Astrocyte of the spinal cord (primary cell): ENCODE measurements around the gene ENC1.

Experiments used
- DNase-seq: peaks from one replicate; pipeline ENCODE4 v3.0.0; 2011; ENCODE audit warnings: low read depth, low spot score
- H3K4me3 ChIP-seq: 2 replicates; pipeline ENCODE4 v1.5.1; 2011; ENCODE audit warnings: low read depth, mild to moderate bottlenecking, low read length, moderate library complexity
- CTCF ChIP-seq: IDR thresholded peaks from 2 replicates; pipeline ENCODE4 v1.5.1; 2012; ENCODE audit warnings: low read depth, mild to moderate bottlenecking, low read length, inconsistent platforms
- in situ Hi-C: cut with HindIII; loops from 2 replicates; pipeline ENCODE4 v1.10.0; 2017; ENCODE audit warnings: low sequenced_read_pairs

Gene ENC1

GRCh38 chr5:74626386-74627222 lies 13.9 kb downstream of the ENC1 start:
- no peak overlapping the region for H3K4me3 ChIP-seq
- DNase-seq = peak; percentile 20
- no peak for TF ChIP-seq CTCF
- in situ Hi-C loops = no loop called here

GRCh38 chr5:74625742-74626241 lies 14.7 kb downstream of the ENC1 start:
- peak; percentile 48 for TF ChIP-seq CTCF
- DNase-seq = peak; percentile 77
- no peak overlapping the region for H3K4me3 ChIP-seq
- in situ Hi-C loops = no loop called here

- DNase-seq = no peak
- no peak for TF ChIP-seq CTCF
- in situ Hi-C loops = no loop called here
- H3K4me3 ChIP-seq = no peak overlapping the region
These were observed 15.5 kb downstream of the ENC1 start for GRCh38 chr5:74624931-74625505.

- DNase-seq = no peak
- no peak overlapping the region for H3K4me3 ChIP-seq
- in situ Hi-C loops = no loop called here
- no peak for TF ChIP-seq CTCF
These were observed 16.0 kb downstream of the ENC1 start for GRCh38 chr5:74624501-74624900.

GRCh38 chr5:74623748-74624408 lies 16.6 kb downstream of the ENC1 start:
- in situ Hi-C loops = no loop called here
- no peak for DNase-seq
- TF ChIP-seq CTCF = no peak
- no peak overlapping the region for H3K4me3 ChIP-seq

GRCh38 chr5:74623006-74623611 lies 17.4 kb downstream of the ENC1 start:
- no peak for TF ChIP-seq CTCF
- DNase-seq = no peak
- no peak overlapping the region for H3K4me3 ChIP-seq
- in situ Hi-C loops = no loop called here
